ENCODE measurements around the gene PRRT4. TPM values are rescaled to one million over a fixed set of nuclear protein-coding genes. Genes with fewer than 3 reads are reported as not detected.

PRRT4 gene
- total and polyA plus RNA-seq, 4 donors = 0.12 to 1.3 (median 0.59) TPM

DNA sequence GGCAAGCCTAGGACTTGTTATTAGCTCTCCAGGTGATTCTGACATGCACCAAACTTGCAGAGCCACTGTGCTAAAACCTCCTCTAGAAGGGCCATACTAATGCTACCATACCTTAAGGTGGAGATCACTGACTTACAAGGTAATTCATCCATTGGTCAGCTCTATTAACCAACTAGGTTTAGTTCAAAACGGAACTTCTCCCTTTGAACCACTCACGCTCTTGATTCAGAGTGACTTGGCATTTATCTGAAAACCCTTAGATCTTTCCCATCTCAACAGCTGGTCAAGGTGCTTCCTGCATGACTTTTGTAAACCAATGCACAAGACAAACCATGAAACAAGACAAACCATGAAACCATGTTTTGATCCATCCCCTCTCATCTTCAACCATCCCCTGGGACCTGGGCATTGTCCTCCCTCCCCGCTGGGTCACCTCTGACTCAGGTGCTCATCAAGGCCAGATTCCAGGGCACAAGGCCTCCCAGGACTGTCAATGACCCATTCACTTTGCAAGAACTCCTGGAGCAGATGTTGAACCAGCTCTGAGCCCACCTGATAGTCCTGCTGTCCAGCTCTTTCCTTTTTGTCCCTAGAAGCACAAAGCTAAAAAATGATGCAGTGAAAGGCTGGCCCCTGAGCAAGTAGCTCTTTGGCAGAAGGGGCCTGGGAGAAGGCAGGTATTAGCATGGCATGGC lies 29.5 kb upstream of the PRRT4 start:
- TF ChIP-seq, protein P1, sequence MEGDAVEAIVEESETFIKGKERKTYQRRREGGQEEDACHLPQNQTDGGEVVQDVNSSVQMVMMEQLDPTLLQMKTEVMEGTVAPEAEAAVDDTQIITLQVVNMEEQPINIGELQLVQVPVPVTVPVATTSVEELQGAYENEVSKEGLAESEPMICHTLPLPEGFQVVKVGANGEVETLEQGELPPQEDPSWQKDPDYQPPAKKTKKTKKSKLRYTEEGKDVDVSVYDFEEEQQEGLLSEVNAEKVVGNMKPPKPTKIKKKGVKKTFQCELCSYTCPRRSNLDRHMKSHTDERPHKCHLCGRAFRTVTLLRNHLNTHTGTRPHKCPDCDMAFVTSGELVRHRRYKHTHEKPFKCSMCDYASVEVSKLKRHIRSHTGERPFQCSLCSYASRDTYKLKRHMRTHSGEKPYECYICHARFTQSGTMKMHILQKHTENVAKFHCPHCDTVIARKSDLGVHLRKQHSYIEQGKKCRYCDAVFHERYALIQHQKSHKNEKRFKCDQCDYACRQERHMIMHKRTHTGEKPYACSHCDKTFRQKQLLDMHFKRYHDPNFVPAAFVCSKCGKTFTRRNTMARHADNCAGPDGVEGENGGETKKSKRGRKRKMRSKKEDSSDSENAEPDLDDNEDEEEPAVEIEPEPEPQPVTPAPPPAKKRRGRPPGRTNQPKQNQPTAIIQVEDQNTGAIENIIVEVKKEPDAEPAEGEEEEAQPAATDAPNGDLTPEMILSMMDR (IDR thresholded peaks at IDR 0.05; ENCODE audit: control extremely low read depth, extremely low read depth) = no peak
- Histone ChIP-seq H3K9me3 (ENCODE audit: control insufficient read depth in 4 of 4, insufficient read depth in 3 of 4, low read length in 3 of 4) (no peaks in the 10 kb centered on the region), H3K4me1 (ENCODE audit: control insufficient read depth in 5 of 5, insufficient read depth in 5 of 5, low read length in 5 of 5) (peaks cover 0 to 6% (median 0%) of the 10 kb centered on the region in 5 donors), H3K4me3 (no peak overlapping the region), H3K27ac (ENCODE audit: low read depth in 1 of 2, low read length in 1 of 2) (no peak overlapping the region), H3K36me3 (ENCODE audit: control insufficient read depth in 4 of 4, insufficient read depth in 4 of 4, low read length in 4 of 4) (peaks cover 0 to 38% (median 3%) of the 10 kb centered on the region in 4 donors), H3K9ac (ENCODE audit: insufficient read depth in 1 of 2, low read length in 2 of 2) (no peak overlapping the region), H3K27me3 (ENCODE audit: control insufficient read depth in 3 of 3, insufficient read depth in 3 of 3, low read length in 2 of 3) (peaks cover 0 to 4% (median 0%) of the 10 kb centered on the region in 3 donors)
- ATAC-seq (ENCODE audit: insufficient read depth, low FRiP score) = no peak
- DNase-seq = no peak
- WGBS, 2 donors = 53 to 64% methylated on average over 3 of the region's 3 CpGs

DNA sequence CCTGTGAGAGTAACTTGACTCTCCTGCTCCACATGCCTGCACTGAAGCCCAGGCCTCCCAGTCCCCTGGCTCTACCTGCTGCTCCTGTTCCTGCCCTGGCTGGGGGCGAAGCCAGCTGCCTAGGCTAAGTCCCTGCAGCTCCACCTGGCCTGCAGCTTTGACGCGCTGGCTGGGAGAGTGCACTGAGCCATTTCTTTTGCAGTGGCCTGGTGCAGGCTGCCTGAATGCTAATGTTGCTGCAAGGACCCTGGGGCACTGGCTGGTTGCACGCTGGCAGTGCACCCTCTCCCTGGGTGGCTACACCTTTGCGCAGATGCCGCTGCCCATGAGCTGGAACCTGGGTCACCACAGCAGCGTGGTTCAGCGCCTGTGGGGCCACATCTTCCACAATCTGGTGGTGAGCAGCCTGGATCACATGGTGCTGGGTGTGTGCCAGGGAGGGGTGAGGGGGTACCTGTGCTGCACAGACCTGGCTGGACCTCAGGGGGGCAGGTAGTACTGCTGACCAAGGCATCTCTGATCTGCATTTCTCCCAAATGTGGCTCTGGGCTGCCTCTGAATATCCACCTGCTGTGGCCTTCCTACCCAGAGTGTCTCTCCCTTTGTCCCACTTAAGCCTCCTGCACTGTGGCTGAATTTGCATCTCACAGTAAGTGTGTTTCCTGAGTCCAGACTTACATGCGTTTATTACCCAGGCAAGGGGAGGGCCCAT lies 28.3 kb upstream of the PRRT4 start:
- H3K36me3 ChIP-seq (ENCODE audit: control insufficient read depth in 4 of 4, insufficient read depth in 4 of 4, low read length in 4 of 4) = peaks cover 0 to 27% (median 3%) of the 10 kb centered on the region in 4 donors
- TF ChIP-seq, protein P1 (IDR thresholded peaks at IDR 0.05; ENCODE audit: control extremely low read depth, extremely low read depth) = no peak
- no peaks in the 10 kb centered on the region for H3K9me3 ChIP-seq (ENCODE audit: control insufficient read depth in 4 of 4, insufficient read depth in 3 of 4, low read length in 3 of 4)
- ATAC-seq (ENCODE audit: insufficient read depth, low FRiP score) (no peak), DNase-seq (no peak)
- WGBS, 2 donors = 71 to 81% methylated on average over 9 of the region's 9 CpGs
- H3K4me1 ChIP-seq (ENCODE audit: control insufficient read depth in 5 of 5, insufficient read depth in 5 of 5, low read length in 5 of 5) = peaks cover 0 to 6% (median 0%) of the 10 kb centered on the region in 5 donors
- peaks cover 0 to 4% (median 0%) of the 10 kb centered on the region in 3 donors for H3K27me3 ChIP-seq (ENCODE audit: control insufficient read depth in 3 of 3, insufficient read depth in 3 of 3, low read length in 2 of 3)
- no peak overlapping the region for H3K9ac ChIP-seq (ENCODE audit: insufficient read depth in 1 of 2, low read length in 2 of 2)
- no peak overlapping the region for H3K27ac ChIP-seq (ENCODE audit: low read depth in 1 of 2, low read length in 1 of 2)
- H3K4me3 ChIP-seq = no peak overlapping the region

- peaks cover 0 to 20% (median 2%) of the 10 kb centered on the region in 4 donors for H3K36me3 ChIP-seq (ENCODE audit: control insufficient read depth in 4 of 4, insufficient read depth in 4 of 4, low read length in 4 of 4)
- H3K27me3 ChIP-seq (ENCODE audit: control insufficient read depth in 3 of 3, insufficient read depth in 3 of 3, low read length in 2 of 3) = peaks cover 0 to 4% (median 0%) of the 10 kb centered on the region in 3 donors
- H3K4me1 ChIP-seq (ENCODE audit: control insufficient read depth in 5 of 5, insufficient read depth in 5 of 5, low read length in 5 of 5) = peaks cover 0 to 6% (median 0%) of the 10 kb centered on the region in 5 donors
- no peak for ATAC-seq (ENCODE audit: insufficient read depth, low FRiP score)
- TF ChIP-seq, protein P1 (IDR thresholded peaks at IDR 0.05; ENCODE audit: control extremely low read depth, extremely low read depth) = no peak
- 36 to 53% methylated on average over 2 of the region's 2 CpGs for WGBS, 2 donors
- no peaks in the 10 kb centered on the region for H3K9me3 ChIP-seq (ENCODE audit: control insufficient read depth in 4 of 4, insufficient read depth in 3 of 4, low read length in 3 of 4)
- no peak overlapping the region for H3K9ac ChIP-seq (ENCODE audit: insufficient read depth in 1 of 2, low read length in 2 of 2)
- H3K27ac ChIP-seq (ENCODE audit: low read depth in 1 of 2, low read length in 1 of 2) = no peak overlapping the region
- DNase-seq = no peak
- H3K4me3 ChIP-seq = no peak overlapping the region
Measured at GRCh38 chr7:128389085-128389617, 27.7 kb upstream of the PRRT4 start.

Measured in lung (tissue), 12 donors.